ENCODE results near the gene ZFX. TPM values are rescaled to one million over a fixed set of nuclear protein-coding genes. Genes with fewer than 3 reads are reported as not detected.
A peak's percentile ranks its signal among the peaks of the same experiment; 100 is the strongest.

Gene ZFX
- total RNA-seq, 1 experiment from 2014 or later, result 66.8 TPM

GRCh38 chrX:24214568-24214967 lies 65.0 kb downstream of the ZFX start:
- Histone ChIP-seq H3K4ac (ENCODE audit: low read depth, low read length) (no peak overlapping the region), H3K27ac (ENCODE audit: insufficient read length, low read depth, low read length) (no peak overlapping the region), H2AK5ac (ENCODE audit: insufficient read length, low read length) (no peak overlapping the region), H3K79me2 (ENCODE audit: insufficient read depth, low read length) (no peaks in the 10 kb centered on the region), H3K9ac (ENCODE audit: extremely low read depth, insufficient read length, low read length) (no peak overlapping the region), H2BK20ac (ENCODE audit: low read depth, low read length, poor library complexity, severe bottlenecking) (no peak overlapping the region), H3K4me1 (ENCODE audit: insufficient read depth, low read length) (peaks cover 4% of the 10 kb centered on the region; the same call in 1 of the 2 replicates), H3K18ac (ENCODE audit: insufficient read length, low read depth, low read length) (no peak overlapping the region), H2BK15ac (ENCODE audit: low read depth, low read length) (no peak overlapping the region), H2BK120ac (ENCODE audit: low read depth, low read length, poor library complexity, severe bottlenecking) (no peak overlapping the region), H4K20me1 (ENCODE audit: control insufficient read depth, insufficient read depth, insufficient read length) (no peaks in the 10 kb centered on the region), H2AFZ (ENCODE audit: low read length) (no peak overlapping the region), H3K14ac (ENCODE audit: insufficient read depth, low read length) (no peak overlapping the region), H4K8ac (replicated peaks; ENCODE audit: insufficient read length, low read depth, low read length) (no peak overlapping the region), H3K9me3 (ENCODE audit: control insufficient read depth, low read depth, low read length) (no peaks in the 10 kb centered on the region), H4K5ac (ENCODE audit: insufficient read length, low read depth, low read length) (no peak overlapping the region), H3K23me2 (ENCODE audit: insufficient read length, low read depth, low read length, poor library complexity, severe bottlenecking) (no peaks in the 10 kb centered on the region), H2BK5ac (ENCODE audit: insufficient read length, low read length) (no peak overlapping the region), H3K4me2 (ENCODE audit: insufficient read depth, insufficient read length, low read length) (no peak overlapping the region), H4K91ac (ENCODE audit: insufficient read length, low read depth, low read length) (no peak overlapping the region), H3K79me1 (ENCODE audit: insufficient read depth, low read depth, low read length, poor library complexity, severe bottlenecking) (no peaks in the 10 kb centered on the region), H3T11ph (ENCODE audit: low read length) (no peak overlapping the region), H3K27me3 (ENCODE audit: insufficient read depth, low read length) (no peaks in the 10 kb centered on the region), H3K56ac (ENCODE audit: insufficient read length, low read depth, low read length) (no peak overlapping the region), H3K23ac (ENCODE audit: insufficient read length, low read depth, low read length) (no peak overlapping the region), H2BK12ac (ENCODE audit: insufficient read length, low read depth, low read length) (no peak overlapping the region)
- DNase-seq, result no peak
- TF ChIP-seq CTCF (conservative IDR thresholded peaks at IDR 0.05), result no peak
- whole genome bisulfite sequencing (ENCODE audit: extremely low coverage, insufficient read length, low lambda C conversion rate), result no CpG with 5 or more reads among the region's 4 CpGs
- H3K4me3 Mint-ChIP-seq, result no peak overlapping the region
- H3K27me3 Mint-ChIP-seq (ENCODE audit: low read depth), result no peaks in the 10 kb centered on the region
- H3K27ac Mint-ChIP-seq, result peak overlapping the region in 1 of 3 experiments; percentile 49; a peak in 1 of 7 replicates
- H3K4me1 Mint-ChIP-seq, result peaks cover 21 to 24% of the 10 kb centered on the region in 2 experiments
- H3K36me3 Mint-ChIP-seq (ENCODE audit: insufficient read depth in 1 of 3, low read depth in 3 of 3), result peaks cover 12 to 35% (median 29%) of the 10 kb centered on the region in 3 experiments; a peak in 6 of 7 replicates
- no peaks in the 10 kb centered on the region for H3K9me3 Mint-ChIP-seq
